MM.1S (cell line): Measurements from ENCODE around the gene TSPAN15.

ENCODE experiments used
- EZH2 ChIP-seq: fragments of 300-600 bp; sonication (generic); optimal IDR thresholded peaks from 2 replicates; pipeline ENCODE3; 2017; ENCODE audit warnings: low read depth, mild to moderate bottlenecking, antibody characterized with exemption, low read length, mixed read lengths
- EZH2phosphoT487 ChIP-seq: fragments of 300-600 bp; sonication (generic); IDR thresholded peaks from 2 replicates; pipeline ENCODE4 v1.6.1; 2018; ENCODE audit warnings: antibody characterized with exemption, low read length
- TF ChIP-seq, protein P1 (sequence below): fragments of 300-600 bp; sonication (generic); IDR thresholded peaks from 2 replicates; pipeline ENCODE4 v1.5.1; 2016; ENCODE audit warnings: antibody characterized with exemption, low read length, mixed read lengths

- TF ChIP-seq, protein P1, sequence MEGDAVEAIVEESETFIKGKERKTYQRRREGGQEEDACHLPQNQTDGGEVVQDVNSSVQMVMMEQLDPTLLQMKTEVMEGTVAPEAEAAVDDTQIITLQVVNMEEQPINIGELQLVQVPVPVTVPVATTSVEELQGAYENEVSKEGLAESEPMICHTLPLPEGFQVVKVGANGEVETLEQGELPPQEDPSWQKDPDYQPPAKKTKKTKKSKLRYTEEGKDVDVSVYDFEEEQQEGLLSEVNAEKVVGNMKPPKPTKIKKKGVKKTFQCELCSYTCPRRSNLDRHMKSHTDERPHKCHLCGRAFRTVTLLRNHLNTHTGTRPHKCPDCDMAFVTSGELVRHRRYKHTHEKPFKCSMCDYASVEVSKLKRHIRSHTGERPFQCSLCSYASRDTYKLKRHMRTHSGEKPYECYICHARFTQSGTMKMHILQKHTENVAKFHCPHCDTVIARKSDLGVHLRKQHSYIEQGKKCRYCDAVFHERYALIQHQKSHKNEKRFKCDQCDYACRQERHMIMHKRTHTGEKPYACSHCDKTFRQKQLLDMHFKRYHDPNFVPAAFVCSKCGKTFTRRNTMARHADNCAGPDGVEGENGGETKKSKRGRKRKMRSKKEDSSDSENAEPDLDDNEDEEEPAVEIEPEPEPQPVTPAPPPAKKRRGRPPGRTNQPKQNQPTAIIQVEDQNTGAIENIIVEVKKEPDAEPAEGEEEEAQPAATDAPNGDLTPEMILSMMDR, result no peak
- TF ChIP-seq EZH2phosphoT487 (no peak), EZH2 (no peak)
Observed at GRCh38 chr10:69464801-69465401, 13.6 kb downstream of the TSPAN15 start.
